Left renal pelvis (tissue), 4 donors: Measurements from ENCODE around the gene EBF4. TPM values are rescaled to one million over a fixed set of nuclear protein-coding genes. Genes with fewer than 3 reads are reported as not detected.
"Not testable (repeated sequence)": the region's sequence is repeated elsewhere in the genome, so short reads cannot be mapped to it uniquely, and the experiment has no call there.

Source experiments
- DNase-seq, 4 donors: peaks; one replicate each; pipeline ENCODE4 v3.0.0-alpha.2; 2013; ENCODE audit warnings: low read depth in 4 of 4, low spot score in 3 of 4
- polyA plus RNA-seq, 4 donors: library from polyadenylated mRNA; unstranded; fragments of 120-200 nt; gene quantifications; one replicate each; pipeline ENCODE4 v1.2.1, GENCODE V29; 2013; ENCODE audit not compliant: insufficient read length in 4 of 4

The EBF4 gene
- polyA plus RNA-seq, 4 donors = 27.5 to 44.5 (median 29.6) TPM

GRCh38 chr20:2807929-2808328 is 115.3 kb downstream of the EBF4 start:
- not testable (repeated sequence) for DNase-seq

GRCh38 chr20:2809690-2810089 is 117.1 kb downstream of the EBF4 start:
- no peak for DNase-seq

Other genes starting within 250 kb of the EBF4 start
- 100 to 1,000 TPM in 3 of 4 donors, 10 to 100 TPM in 1; 84.1 to 171 (median 130) TPM for gene SNRPB, start 222.0 kb upstream of the EBF4 start, polyA plus RNA-seq
- 10 to 100 TPM; 11.0 to 20.7 (median 15.7) TPM for gene ZNF343, start 183.9 kb upstream of the EBF4 start, polyA plus RNA-seq
- under 1 TPM; 0.09 to 0.44 (median 0.13) TPM for gene TMC2, start 156.2 kb upstream of the EBF4 start, polyA plus RNA-seq
- 100 to 1,000 TPM; 189 to 272 (median 243) TPM for gene NOP56, start 40.1 kb upstream of the EBF4 start, polyA plus RNA-seq
- gene IDH3B, start 28.6 kb upstream of the EBF4 start, polyA plus RNA-seq = 100 to 1,000 TPM in 3 of 4 donors, 10 to 100 TPM in 1; 85.5 to 144 (median 124) TPM
- gene CPXM1, start 107.8 kb downstream of the EBF4 start, polyA plus RNA-seq = 100 to 1,000 TPM; 241 to 258 (median 247) TPM
- not detected for gene C20orf141, start 122.2 kb downstream of the EBF4 start, polyA plus RNA-seq
- under 1 TPM in 1 of 4 donors, not detected in 3; 0.09 TPM for gene TMEM239, start 123.6 kb downstream of the EBF4 start, polyA plus RNA-seq
- 10 to 100 TPM; 51.6 to 97.2 (median 57.5) TPM for gene PCED1A, start 147.9 kb downstream of the EBF4 start, polyA plus RNA-seq
- 10 to 100 TPM; 30.2 to 41.0 (median 37.3) TPM for gene VPS16, start 148.0 kb downstream of the EBF4 start, polyA plus RNA-seq
- gene PTPRA, start 180.7 kb downstream of the EBF4 start, polyA plus RNA-seq = 100 to 1,000 TPM in 3 of 4 donors, 10 to 100 TPM in 1; 87.0 to 141 (median 107) TPM